A549 (cell line): ENCODE results near the gene TBC1D16.

Experiments used
- CEBPB ChIP-seq, 2 experiments: fragments of >200 bp in 1 of 2; sonication (Bioruptor Twin) in 1 of 2; formaldehyde crosslinking in 1 of 2; IDR thresholded peaks; 2 replicates each; pipeline ENCODE4 v1.6.1; 2012 to 2016
- EHF ChIP-seq: fragments of 250-450 bp; sonication (Bioruptor Pico); IDR thresholded peaks from 2 replicates; pipeline ENCODE4 v1.5.0; 2020; ENCODE audit warnings: mild to moderate bottlenecking
- ESRRA ChIP-seq: fragments of 150-350 bp; IDR thresholded peaks from 2 replicates; pipeline ENCODE4 v1.6.1; 2014; ENCODE audit warnings: mild to moderate bottlenecking, low read length, borderline replicate concordance
- POLR2A ChIP-seq: IDR thresholded peaks from 2 replicates; pipeline ENCODE4 v1.6.1; 2012; ENCODE audit warnings: mild to moderate bottlenecking, low read length
- ZC3H11A ChIP-seq: fragments of 450-650 bp; IDR thresholded peaks from 2 replicates; pipeline ENCODE4 v1.6.1; 2014; ENCODE audit warnings: antibody characterized with exemption, mild to moderate bottlenecking
- TF ChIP-seq, protein P1 (sequence below): fragments of >200 bp; sonication (Bioruptor Twin); formaldehyde crosslinking; IDR thresholded peaks from 2 replicates; pipeline ENCODE4 v1.6.1; 2016
- TF ChIP-seq, protein P2 (sequence below): fragments of >200 bp; sonication (Bioruptor Twin); formaldehyde crosslinking; IDR thresholded peaks from 3 replicates; pipeline ENCODE4 v1.5.1; 2016

DNA sequence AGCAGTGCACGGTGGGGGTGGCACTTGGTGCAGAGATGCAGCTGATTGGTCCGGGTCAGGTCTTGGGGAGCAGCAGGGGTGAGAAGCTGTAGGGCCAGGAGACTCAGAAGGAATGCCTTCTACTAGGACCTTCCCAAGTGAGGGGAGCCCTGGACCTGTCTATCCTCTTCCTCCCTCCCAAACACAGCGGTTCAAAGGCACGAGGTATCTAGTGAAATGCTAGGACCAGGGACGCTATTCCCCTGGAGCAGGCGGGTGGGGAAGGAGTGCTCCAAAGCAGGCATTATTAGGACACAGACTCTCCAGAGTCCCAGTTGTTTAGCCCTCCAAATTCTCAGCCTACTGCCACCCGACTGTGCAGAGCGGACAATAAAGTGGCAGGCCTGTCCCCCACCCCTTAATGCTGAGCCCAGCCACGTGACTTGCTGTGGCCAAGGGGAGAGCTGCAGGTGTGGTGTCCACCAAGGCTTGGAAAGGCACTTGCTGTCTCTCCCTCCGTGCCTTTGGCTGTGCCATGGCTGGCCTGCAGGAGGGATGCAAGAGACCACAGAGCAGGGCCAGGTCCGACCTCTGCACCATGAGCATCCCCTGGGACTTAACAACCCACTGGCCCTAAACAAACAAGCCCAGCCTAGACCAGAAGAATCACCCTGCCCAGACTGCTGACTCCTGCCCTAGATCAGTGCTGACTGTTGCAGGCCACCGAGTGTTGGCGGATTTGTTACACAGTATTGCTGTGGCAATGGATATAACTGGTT lies 97.2 kb downstream of the TBC1D16 start:
- TF ChIP-seq ZC3H11A (no peak), ESRRA (no peak), EHF (CRISPR knock-in tag) (no peak), CEBPB (IDR thresholded peaks at IDR 0.05) (no peak), POLR2A (no peak)
- TF ChIP-seq, protein P1, sequence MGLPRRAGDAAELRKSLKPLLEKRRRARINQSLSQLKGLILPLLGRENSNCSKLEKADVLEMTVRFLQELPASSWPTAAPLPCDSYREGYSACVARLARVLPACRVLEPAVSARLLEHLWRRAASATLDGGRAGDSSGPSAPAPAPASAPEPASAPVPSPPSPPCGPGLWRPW = no peak
- TF ChIP-seq, protein P2, sequence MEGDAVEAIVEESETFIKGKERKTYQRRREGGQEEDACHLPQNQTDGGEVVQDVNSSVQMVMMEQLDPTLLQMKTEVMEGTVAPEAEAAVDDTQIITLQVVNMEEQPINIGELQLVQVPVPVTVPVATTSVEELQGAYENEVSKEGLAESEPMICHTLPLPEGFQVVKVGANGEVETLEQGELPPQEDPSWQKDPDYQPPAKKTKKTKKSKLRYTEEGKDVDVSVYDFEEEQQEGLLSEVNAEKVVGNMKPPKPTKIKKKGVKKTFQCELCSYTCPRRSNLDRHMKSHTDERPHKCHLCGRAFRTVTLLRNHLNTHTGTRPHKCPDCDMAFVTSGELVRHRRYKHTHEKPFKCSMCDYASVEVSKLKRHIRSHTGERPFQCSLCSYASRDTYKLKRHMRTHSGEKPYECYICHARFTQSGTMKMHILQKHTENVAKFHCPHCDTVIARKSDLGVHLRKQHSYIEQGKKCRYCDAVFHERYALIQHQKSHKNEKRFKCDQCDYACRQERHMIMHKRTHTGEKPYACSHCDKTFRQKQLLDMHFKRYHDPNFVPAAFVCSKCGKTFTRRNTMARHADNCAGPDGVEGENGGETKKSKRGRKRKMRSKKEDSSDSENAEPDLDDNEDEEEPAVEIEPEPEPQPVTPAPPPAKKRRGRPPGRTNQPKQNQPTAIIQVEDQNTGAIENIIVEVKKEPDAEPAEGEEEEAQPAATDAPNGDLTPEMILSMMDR = no peak
